ENCODE measurements around the gene TMCC2.
"Not testable (repeated sequence)": the region's sequence is repeated elsewhere in the genome, so short reads cannot be mapped to it uniquely, and the experiment has no call there.

The TMCC2 gene

GRCh38 chr1:205283270-205284147, 55.8 kb downstream of the TMCC2 start:
- peak in 1 of 6 experiments; percentile 17 for DNase-seq

DNA sequence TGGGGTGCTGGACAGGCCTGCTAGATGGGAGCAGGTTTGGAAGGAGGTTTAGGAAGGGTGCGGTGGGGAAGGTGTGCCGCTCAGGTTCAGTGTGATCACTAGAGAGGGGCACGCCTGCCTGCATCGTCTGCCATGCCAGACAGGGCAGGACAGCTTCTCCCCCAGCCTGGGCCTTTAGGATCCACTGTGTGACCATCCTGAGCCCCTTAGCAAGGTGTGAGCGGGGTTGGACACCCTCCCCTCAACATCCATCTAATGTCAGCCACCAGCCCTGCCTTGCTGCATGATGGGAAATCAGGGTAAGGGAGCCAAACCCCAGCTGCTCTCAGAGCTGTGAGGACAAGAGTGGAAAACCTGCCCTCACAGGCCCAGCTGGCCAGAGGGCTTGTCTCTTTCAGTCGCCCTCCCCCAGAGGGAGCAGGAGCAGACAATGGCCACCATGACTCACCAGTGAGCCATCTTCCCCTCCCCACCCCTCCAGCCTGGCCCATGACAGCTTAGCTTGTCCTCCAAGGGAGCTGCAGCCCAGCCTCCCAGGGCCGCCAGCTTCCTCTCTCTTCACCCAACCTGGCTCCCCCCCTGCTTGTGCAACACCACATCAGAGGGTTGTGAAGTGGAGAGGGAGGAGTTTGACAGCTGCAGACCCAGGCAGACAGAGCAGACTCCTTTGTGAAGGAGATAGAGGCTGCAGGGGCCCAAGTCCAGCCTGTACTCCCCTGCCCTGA, 56.8 kb downstream of the TMCC2 start:
- peak; percentile 75 to 89 (median 84) for DNase-seq

DNA sequence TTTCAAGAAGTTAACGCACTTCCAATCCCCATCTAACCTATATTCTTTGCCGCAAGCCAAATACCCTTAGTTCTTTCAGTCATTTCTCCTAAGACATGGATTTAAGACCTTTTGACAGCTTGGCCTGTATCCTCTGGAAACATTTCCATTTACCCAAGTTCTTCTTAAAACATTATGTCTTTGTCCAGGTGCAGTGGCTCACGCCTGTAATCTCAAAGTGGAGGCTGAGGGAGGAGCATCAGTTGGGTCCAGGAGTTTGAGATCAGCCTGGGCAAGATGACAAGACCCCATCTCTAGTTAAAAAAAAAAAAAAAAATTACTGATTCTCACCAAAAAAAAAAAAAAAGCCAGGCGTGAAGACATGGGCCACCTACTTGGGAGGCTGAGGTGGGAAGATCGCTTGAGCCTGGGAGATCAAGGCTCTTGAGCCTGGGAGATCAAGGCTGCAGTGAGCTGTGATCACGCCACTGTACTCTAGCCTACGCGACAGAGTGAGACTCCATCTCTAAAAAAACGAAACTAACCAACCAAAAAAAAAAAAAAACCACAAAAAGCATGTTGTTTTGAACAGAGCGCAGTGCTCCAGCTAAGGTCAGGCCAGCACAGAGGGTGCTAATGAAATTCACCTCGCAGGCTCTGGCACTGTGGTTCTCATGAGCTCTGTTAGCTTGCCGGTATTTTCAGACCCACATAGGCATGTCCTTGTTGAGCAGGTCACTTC, 57.8 kb downstream of the TMCC2 start:
- DNase-seq, result peak; percentile 38 to 86 (median 66)

DNA sequence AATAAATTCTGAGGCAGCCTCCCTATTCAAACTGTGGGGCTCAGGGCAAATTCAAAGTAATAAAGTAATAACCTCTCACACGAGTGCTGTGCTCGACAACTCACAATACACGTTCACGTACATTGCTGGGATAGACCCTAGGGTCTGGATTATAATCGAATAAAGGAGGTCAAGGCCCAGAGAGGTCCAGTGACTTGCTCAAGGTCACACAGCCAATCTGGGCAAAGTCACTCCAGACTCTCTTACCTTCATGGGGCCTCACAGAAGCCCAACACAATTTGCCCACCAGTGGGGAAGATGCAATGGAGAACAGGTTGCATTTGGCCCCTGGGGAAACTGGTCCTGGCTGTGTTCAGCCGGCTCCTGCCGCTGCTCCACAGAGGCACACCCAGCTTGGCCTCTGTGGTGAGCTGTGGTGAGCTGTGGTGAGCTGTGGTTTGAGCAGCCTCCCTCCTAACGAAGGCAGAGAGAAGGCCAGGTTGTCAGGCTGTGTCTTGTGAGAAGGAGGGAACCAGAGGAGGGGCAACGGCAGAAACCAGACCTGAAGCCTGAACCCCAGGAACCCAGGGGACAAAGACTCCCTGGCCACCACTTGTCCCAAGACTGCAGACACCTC, 58.7 kb downstream of the TMCC2 start:
- DNase-seq, result peak; percentile 24 to 65 (median 28)

- DNase-seq, result no peak
These were observed 59.3 kb downstream of the TMCC2 start for GRCh38 chr1:205287076-205287475.

- DNase-seq, result peak; percentile 45 to 93 (median 78)
These were observed 60.2 kb downstream of the TMCC2 start for GRCh38 chr1:205287767-205288559.

DNA sequence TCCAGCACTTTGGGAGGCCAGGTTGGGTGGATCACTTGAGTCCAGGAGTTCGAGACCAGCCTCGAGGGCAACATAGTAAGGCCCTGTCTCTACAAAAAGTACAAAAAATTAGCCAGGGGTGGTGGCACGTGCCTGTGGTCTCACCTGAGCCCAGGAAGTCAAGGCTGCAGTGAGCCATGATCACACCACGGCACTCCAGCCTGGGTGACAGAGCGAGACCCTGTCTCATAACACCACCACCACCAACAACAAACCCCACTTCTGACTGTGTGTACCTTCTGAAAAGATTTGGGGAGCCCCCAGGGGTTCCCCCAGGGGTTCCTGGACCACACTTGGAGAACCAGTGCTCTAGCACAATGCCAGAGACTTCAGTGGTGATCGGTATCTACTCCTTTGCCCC, 63.9 kb downstream of the TMCC2 start:
- no peak for DNase-seq

DNA sequence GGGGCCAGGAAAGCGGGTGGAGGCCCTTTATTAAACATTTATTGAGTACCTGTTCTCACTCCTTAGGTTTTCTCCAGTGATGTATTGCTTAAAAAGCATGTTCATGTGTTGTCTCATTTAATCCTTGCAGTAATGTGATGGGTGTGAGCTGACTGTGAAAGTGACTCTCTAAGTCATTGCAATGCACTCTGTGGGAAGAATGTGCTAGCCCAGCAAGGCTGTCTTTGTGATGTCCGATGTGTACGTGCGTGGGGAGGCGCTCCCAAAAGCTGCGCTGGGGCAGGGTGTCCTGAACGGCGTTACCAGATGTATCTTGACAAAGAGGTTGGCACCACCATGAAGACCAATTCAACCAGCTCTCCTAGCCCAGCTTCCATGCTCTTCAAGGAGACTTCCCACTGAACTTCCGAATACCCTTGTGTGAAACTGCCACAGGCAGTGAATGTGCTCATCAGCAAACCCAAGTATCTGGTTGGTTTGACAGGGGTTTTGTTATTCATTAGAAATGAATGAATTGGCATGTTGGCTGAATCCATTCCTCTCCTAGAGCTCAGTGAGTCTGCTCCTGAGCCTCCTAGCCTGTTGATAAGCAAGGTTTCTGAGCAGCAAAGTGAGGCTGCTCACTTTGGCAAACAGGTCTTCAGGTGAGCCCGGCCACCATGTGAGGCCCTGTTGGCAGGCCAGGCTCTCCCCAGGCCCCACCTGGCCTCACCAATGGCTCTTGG, 65.8 kb downstream of the TMCC2 start:
- DNase-seq, result no peak

GRCh38 chr1:205294175-205294917, 66.6 kb downstream of the TMCC2 start:
- no peak for DNase-seq

DNA sequence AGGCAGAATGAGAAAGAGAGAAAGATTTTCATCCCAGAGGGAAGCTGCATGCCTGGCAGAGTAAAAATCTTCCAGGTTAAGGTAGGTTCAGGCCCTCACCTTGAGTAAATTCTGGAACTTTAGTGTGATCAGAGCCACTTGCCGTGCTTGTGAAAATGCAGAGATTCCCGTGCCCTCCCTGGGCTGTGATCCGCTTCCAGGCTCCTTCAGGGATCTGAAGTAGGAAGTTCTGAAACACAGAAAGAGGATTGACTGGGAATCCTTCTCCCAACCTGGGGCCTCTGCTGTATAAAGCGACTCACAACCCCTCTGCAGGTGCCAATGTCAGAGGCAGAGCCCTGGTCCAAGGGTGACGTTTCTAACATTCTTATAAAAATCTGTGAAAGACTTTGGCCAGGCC, 67.2 kb downstream of the TMCC2 start:
- DNase-seq, result no peak

GRCh38 chr1:205296154-205296553, 68.4 kb downstream of the TMCC2 start:
- peak in 1 of 6 experiments; percentile 11 for DNase-seq

GRCh38 chr1:205297546-205298177, 69.9 kb downstream of the TMCC2 start:
- DNase-seq, result not testable (repeated sequence)

- DNase-seq, result no peak
These were observed 70.6 kb downstream of the TMCC2 start for GRCh38 chr1:205298191-205298994.

- no peak for DNase-seq
These were observed 72.4 kb downstream of the TMCC2 start for GRCh38 chr1:205300149-205300548.

- DNase-seq, result no peak
These were observed 73.6 kb downstream of the TMCC2 start for GRCh38 chr1:205301205-205301821.

DNA sequence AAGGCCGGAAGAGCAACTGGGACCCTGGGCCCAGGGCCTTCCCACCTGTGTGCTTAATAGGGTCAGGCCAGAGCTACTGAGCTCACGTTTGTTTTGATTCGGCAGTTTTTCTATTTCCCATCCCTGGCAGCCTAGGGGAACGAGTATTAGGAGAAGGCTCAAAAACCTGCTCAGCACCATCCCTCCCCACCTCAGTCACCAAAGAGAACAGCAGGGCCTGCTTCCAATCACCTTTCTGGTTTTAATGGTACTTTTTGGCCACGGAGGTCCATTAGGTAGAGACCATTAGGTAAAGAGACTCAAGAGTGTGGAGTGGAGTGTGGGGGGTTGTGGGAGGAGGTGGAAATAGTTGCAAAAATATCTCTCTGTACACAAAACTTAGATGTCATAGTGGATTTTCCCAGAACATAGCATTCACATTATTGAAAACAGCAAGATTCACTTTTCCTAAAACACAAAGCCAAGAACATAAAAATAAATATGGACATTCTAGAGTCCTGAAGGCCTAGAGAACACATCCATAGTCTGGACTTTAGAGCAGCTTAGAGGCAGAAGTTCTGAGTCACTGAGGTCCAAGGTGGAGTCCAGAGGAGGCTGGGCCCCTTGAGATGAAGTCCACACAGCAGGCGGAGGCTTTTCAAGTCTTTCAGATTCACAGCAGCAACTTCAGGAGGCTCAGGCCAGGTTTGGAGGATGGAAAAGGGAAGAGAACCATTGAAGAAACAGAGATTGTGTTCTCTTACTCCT, 74.3 kb downstream of the TMCC2 start:
- no peak for DNase-seq

- no peak for DNase-seq
These were observed 75.6 kb downstream of the TMCC2 start for GRCh38 chr1:205303247-205303888.
